Mucosa of rectum (tissue), 2 donors: ENCODE results near the gene CFLAR.
A peak's percentile ranks its signal among the peaks of the same experiment; 100 is the strongest.
"Not testable (repeated sequence)": the region's sequence is repeated elsewhere in the genome, so short reads cannot be mapped to it uniquely, and the experiment has no call there.

Source experiments
- H3K27ac ChIP-seq, 2 donors: one replicate each; pipeline ENCODE4 v1.7.0; 2013; ENCODE audit warnings: inconsistent platforms in 2 of 2, low read depth in 2 of 2, low read length in 2 of 2
- H3K27me3 ChIP-seq, 2 donors: one replicate each; pipeline ENCODE4 v1.7.0; 2013; ENCODE audit warnings: low read length in 2 of 2; ENCODE audit not compliant: control insufficient read depth in 2 of 2, insufficient read depth in 2 of 2
- H3K36me3 ChIP-seq, 2 donors: one replicate each; pipeline ENCODE4 v1.7.0; 2013; ENCODE audit warnings: low read length in 2 of 2; ENCODE audit not compliant: control insufficient read depth in 2 of 2, insufficient read depth in 2 of 2
- H3K4me1 ChIP-seq, 2 donors: one replicate each; pipeline ENCODE4 v1.7.0; 2013; ENCODE audit warnings: low read length in 2 of 2, mild to moderate bottlenecking in 1 of 2; ENCODE audit not compliant: control insufficient read depth in 2 of 2, insufficient read depth in 2 of 2
- H3K4me3 ChIP-seq, 2 donors: one replicate each; pipeline ENCODE4 v1.7.0; 2013; ENCODE audit warnings: low read length in 2 of 2
- H3K9ac ChIP-seq, 2 donors: one replicate each; pipeline ENCODE4 v1.7.0; 2013; ENCODE audit warnings: low read length in 2 of 2, low read depth in 1 of 2, mild to moderate bottlenecking in 1 of 2
- H3K9me3 ChIP-seq, 2 donors: one replicate each; pipeline ENCODE4 v1.7.0; 2013; ENCODE audit warnings: low read length in 2 of 2; ENCODE audit not compliant: control insufficient read depth in 2 of 2
- donor health status: healthy.
- donor health status: Normal muscosa, but diverticular disease.

CFLAR gene

DNA sequence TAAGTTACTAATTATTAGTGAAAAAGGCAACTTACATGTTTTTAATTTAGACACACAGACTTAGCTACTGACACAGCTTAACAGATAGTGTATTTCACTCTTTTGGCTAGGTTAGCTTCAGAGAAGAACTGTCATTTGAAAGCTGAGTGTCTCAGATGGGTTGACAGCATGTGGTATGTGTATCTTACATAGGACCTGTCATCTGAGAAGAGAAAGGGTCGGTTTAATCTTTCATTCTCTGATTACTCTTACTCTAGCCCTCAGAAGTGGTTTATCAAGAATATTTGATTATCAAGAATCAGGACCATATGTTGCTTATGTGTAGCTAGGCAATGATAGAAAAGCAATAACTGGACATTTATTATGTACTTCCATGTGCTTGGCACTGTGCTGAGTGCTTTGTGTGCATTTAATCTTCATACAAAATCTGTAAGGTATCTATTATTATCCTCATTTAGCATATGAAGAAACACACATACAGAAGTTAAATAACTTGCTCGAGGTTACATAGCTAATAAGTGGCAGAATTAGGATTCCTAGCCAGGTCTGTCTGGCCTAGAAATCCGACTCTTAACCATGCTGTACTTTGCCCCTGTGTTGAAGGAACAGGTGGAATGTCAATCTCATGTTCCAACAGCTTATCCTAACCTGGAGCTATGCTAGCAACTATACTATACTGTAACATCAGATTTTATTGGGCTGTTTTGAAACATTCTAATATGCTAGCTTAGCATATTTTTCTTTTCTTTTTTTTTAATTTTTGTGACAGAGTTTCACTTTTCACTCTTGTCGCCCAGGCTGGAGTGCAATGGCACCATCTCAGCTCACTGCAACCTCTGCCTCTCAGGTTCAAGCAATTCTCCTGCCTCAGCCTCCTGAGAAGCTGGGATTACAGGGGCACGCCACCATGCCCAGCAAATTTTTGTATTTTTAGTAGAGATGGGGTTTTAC lies 28.4 kb downstream of the CFLAR start:
- H3K9me3 ChIP-seq, result no peaks in the 10 kb centered on the region
- H3K27me3 ChIP-seq, result no peaks in the 10 kb centered on the region
- H3K9ac ChIP-seq, result no peak overlapping the region
- H3K4me1 ChIP-seq, result peaks cover 4 to 28% of the 10 kb centered on the region in 2 donors
- peak overlapping the region; percentile 25 to 67 for H3K27ac ChIP-seq
- H3K36me3 ChIP-seq, result peaks cover 15 to 26% of the 10 kb centered on the region in 2 donors
- no peak overlapping the region for H3K4me3 ChIP-seq

- Histone ChIP-seq H3K4me3 (peak overlapping the region; percentile 17 to 60), H3K36me3 (peaks cover 21 to 31% of the 10 kb centered on the region in 2 donors), H3K27me3 (no peaks in the 10 kb centered on the region), H3K27ac (peak overlapping the region; percentile 86 to 97), H3K4me1 (peaks cover 28 to 49% of the 10 kb centered on the region in 2 donors), H3K9me3 (no peaks in the 10 kb centered on the region), H3K9ac (peak overlapping the region; percentile 10 to 78)
Observed at GRCh38 chr2:201148434-201148990, 32.5 kb downstream of the CFLAR start.

DNA sequence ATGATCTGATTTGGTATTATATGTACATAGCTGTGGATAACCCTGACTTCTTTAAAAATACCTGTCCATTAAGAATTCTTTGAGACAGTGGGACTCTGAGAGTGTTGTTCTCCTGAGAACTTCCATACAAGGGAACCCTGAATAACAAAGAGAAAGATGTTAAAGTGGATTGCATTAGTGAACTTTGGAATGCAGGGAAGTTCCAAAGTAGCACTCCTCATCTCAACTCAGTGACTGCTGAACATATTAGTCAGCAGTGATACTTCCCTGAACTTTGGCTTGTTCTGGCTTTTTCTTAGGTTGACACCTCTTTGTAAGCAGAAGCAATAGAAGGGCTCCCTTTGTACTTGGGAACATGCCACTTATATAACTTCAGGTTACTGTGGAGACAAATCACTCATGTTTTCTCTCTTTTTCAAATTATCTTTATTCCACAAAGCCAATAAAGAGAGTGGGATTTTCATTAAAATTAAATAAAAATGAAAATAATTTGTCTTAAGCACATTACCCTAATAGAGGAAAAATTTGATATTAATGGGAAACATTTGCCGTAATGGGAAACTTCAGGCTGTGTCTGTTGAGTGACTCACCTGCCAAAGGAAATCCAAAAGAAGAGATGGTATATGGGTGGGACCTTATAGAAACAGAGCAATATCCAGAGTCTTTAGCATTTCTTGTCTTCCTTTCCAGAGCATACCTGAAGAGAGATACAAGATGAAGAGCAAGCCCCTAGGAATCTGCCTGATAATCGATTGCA lies 33.3 kb downstream of the CFLAR start:
- Histone ChIP-seq H3K9ac (peak overlapping the region; percentile 8 to 78), H3K27ac (peak overlapping the region; percentile 86 to 97), H3K9me3 (no peaks in the 10 kb centered on the region), H3K27me3 (no peaks in the 10 kb centered on the region), H3K4me1 (peaks cover 28 to 45% of the 10 kb centered on the region in 2 donors), H3K4me3 (peak overlapping the region; percentile 17 to 60), H3K36me3 (peaks cover 23 to 33% of the 10 kb centered on the region in 2 donors)

GRCh38 chr2:201149821-201150165 lies 33.8 kb downstream of the CFLAR start:
- Histone ChIP-seq H3K4me1 (peaks cover 28 to 39% of the 10 kb centered on the region in 2 donors), H3K36me3 (peaks cover 29 to 38% of the 10 kb centered on the region in 2 donors), H3K4me3 (peak overlapping the region in 1 of 2 donors; percentile 1), H3K9ac (peak overlapping the region; percentile 4 to 8), H3K27ac (peak overlapping the region; percentile 82 to 86)
- not testable (repeated sequence) for H3K9me3 ChIP-seq, H3K27me3 ChIP-seq

DNA sequence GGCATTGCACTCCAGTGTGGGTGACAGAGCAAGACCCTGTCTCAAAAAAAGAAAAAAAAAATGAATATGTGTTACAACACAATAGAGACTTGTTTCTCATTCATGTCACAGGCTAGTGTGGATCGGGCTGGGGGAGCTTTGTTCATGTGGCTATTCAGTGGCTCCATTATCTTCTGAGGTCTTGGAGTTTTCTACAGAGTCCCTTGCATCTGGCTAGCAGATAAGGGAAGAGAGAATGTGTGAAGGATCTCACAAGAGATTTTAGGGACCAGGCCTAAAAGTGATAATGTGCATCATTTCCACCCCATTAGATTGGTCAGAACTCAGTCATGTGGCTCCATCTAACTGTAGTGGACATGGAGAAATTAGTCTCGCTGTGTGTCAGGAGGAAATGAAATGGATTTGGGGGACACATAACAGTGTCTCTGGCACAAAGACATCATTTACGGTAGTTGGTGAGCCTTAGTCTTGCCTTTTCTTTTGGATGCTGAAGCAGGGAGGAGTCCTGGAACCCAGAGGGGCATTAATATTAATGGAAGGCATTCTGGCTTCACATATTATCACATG lies 34.6 kb downstream of the CFLAR start:
- H3K4me3 ChIP-seq, result peak overlapping the region in 1 of 2 donors; percentile 3
- H3K27ac ChIP-seq, result peak overlapping the region; percentile 82 to 86
- peaks cover 28 to 33% of the 10 kb centered on the region in 2 donors for H3K4me1 ChIP-seq
- H3K9ac ChIP-seq, result peak overlapping the region in 1 of 2 donors; percentile 27
- no peaks in the 10 kb centered on the region for H3K9me3 ChIP-seq
- H3K36me3 ChIP-seq, result peaks cover 33 to 42% of the 10 kb centered on the region in 2 donors
- H3K27me3 ChIP-seq, result no peaks in the 10 kb centered on the region

- peaks cover 38 to 48% of the 10 kb centered on the region in 2 donors for H3K36me3 ChIP-seq
- H3K4me3 ChIP-seq, result peak overlapping the region; percentile 6 to 13
- peak overlapping the region; percentile 82 to 86 for H3K27ac ChIP-seq
- peaks cover 28 to 31% of the 10 kb centered on the region in 2 donors for H3K4me1 ChIP-seq
- H3K27me3 ChIP-seq, result no peaks in the 10 kb centered on the region
- H3K9ac ChIP-seq, result peak overlapping the region; percentile 27 to 32
- no peaks in the 10 kb centered on the region for H3K9me3 ChIP-seq
Observed at GRCh38 chr2:201151127-201151981, 35.4 kb downstream of the CFLAR start.

DNA sequence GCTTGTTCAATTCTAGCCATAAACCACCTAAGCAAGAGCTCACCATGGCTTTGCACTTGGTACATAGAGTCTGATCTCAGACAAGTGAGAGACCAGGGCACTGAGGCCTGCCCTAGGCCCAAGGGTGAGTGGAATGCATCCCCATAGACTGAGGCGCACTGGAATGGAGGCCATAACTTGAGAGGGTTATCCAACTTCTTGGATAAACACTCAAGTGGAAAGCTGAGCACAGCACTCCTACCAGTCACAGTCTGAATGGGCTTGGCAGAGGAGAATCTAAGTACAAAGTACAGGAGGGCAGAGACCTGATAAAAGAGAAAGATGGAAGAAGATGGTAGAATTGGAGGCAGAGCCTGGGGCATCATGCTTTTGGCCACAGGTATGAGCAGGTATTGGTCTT lies 36.6 kb downstream of the CFLAR start:
- no peak overlapping the region for H3K4me3 ChIP-seq
- peak overlapping the region; percentile 29 to 49 for H3K27ac ChIP-seq
- no peaks in the 10 kb centered on the region for H3K27me3 ChIP-seq
- no peaks in the 10 kb centered on the region for H3K9me3 ChIP-seq
- no peak overlapping the region for H3K9ac ChIP-seq
- H3K36me3 ChIP-seq, result peaks cover 38 to 50% of the 10 kb centered on the region in 2 donors
- H3K4me1 ChIP-seq, result peaks cover 28 to 36% of the 10 kb centered on the region in 2 donors

DNA sequence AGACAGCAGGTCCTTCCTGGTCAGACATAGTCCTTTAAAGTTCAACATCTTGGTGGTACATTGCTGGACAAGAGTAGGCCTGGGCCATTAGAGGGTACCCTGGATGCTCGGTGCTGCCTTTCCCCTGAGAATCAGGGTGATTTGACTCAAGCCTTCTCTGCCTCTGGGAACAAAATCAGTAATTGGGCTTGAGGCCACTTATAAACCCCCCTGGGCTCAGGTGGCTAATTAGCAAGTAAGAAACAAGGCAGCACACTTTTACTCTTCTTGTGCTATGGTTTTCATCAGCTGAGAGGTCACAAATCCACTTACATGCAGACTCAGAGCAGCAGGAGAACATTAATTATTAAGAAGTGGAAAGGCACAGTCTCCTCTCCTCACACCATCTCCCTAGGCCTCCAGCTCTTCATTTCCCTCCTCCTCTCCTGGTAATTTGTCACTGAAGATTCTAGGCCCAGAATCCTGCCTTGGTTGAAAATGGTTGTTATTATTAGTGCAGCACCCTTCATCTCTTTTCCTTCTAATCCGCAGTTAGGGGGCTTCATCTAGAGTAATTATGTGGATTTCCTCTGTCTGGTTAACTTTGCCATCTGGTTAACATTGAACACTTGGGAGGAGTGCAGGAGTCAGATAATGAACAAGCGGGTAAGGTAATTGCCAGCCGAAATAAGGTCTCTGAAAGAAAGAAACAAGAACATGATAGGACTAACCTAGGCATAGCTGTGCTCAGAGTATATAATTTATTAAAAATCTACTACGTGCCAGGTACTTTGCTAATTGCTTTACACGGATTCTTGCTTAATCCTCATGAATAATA lies 37.2 kb downstream of the CFLAR start:
- H3K27ac ChIP-seq, result peak overlapping the region; percentile 29 to 49
- H3K9me3 ChIP-seq, result no peaks in the 10 kb centered on the region
- H3K9ac ChIP-seq, result no peak overlapping the region
- H3K27me3 ChIP-seq, result no peaks in the 10 kb centered on the region
- H3K36me3 ChIP-seq, result peaks cover 38 to 53% of the 10 kb centered on the region in 2 donors
- H3K4me1 ChIP-seq, result peaks cover 33 to 40% of the 10 kb centered on the region in 2 donors
- no peak overlapping the region for H3K4me3 ChIP-seq
